ENCODE results near the gene ZBTB44.
A peak's percentile ranks its signal among the peaks of the same experiment; 100 is the strongest.

Gene ZBTB44

GRCh38 chr11:130188047-130188446 is 126.7 kb downstream of the ZBTB44 start:
- DNase-seq (ENCODE audit: low read depth) = no peak
- H3K4me3 ChIP-seq (ENCODE audit: low read length) = no peak overlapping the region
- no peak for TF ChIP-seq CTCF (conservative IDR thresholded peaks at IDR 0.05; ENCODE audit: low read length)

- no peak for TF ChIP-seq CTCF (conservative IDR thresholded peaks at IDR 0.05; ENCODE audit: low read length)
- H3K4me3 ChIP-seq (ENCODE audit: low read length) = no peak overlapping the region
- no peak for DNase-seq (ENCODE audit: low read depth)
These were observed 127.6 kb downstream of the ZBTB44 start for GRCh38 chr11:130187096-130187495.

GRCh38 chr11:130183878-130184610 is 130.7 kb downstream of the ZBTB44 start:
- TF ChIP-seq CTCF (conservative IDR thresholded peaks at IDR 0.05; ENCODE audit: low read length) = no peak

GRCh38 chr11:130181295-130182272 is 133.1 kb downstream of the ZBTB44 start:
- no peak overlapping the region for H3K4me3 ChIP-seq (ENCODE audit: low read length)
- no peak for TF ChIP-seq CTCF (conservative IDR thresholded peaks at IDR 0.05; ENCODE audit: low read length)
- peak; percentile 87 for DNase-seq (ENCODE audit: low read depth)

More at GRCh38 chr11:130183878-130184610, 130.7 kb downstream of the ZBTB44 start:
- DNase-seq (ENCODE audit: low read depth) = no peak
- H3K4me3 ChIP-seq (ENCODE audit: low read length) = no peak overlapping the region

- H3K4me3 ChIP-seq (ENCODE audit: low read length) = no peak overlapping the region
- no peak for DNase-seq (ENCODE audit: low read depth)
- TF ChIP-seq CTCF (conservative IDR thresholded peaks at IDR 0.05; ENCODE audit: low read length) = no peak
These were observed 133.8 kb downstream of the ZBTB44 start for GRCh38 chr11:130180896-130181294.

- TF ChIP-seq CTCF (conservative IDR thresholded peaks at IDR 0.05; ENCODE audit: low read length) = no peak
- DNase-seq (ENCODE audit: low read depth) = peak; percentile 15
- H3K4me3 ChIP-seq (ENCODE audit: low read length) = no peak overlapping the region
These were observed 134.2 kb downstream of the ZBTB44 start for GRCh38 chr11:130180491-130180890.
